HG03103 (cell line): ENCODE results near the gene CGB7.
"Not testable (repeated sequence)": the region's sequence is repeated elsewhere in the genome, so short reads cannot be mapped to it uniquely, and the experiment has no call there.

Source experiments
- ATAC-seq: cut with Tn5 transposase; IDR thresholded peaks from one replicate; pipeline ENCODE4 v1.9.1; 2021; ENCODE audit warnings: low read depth; ENCODE audit not compliant: unreplicated experiment

The CGB7 gene

GRCh38 chr19:49043548-49043947 is 14.0 kb downstream of the CGB7 start, which contains the start of gene CGB5:
Gene CGB5 (plus strand): TSS chr19:49043848. CDS start chr19:49044210, 362 bp downstream.
- ATAC-seq = not testable (repeated sequence)

- ATAC-seq = not testable (repeated sequence)
These were observed 14.9 kb downstream of the CGB7 start for GRCh38 chr19:49042666-49043065.

GRCh38 chr19:49042177-49042576 is 15.4 kb downstream of the CGB7 start:
- no peak for ATAC-seq

- ATAC-seq = not testable (repeated sequence)
These were observed 17.8 kb downstream of the CGB7 start for GRCh38 chr19:49039736-49040135.

- not testable (repeated sequence) for ATAC-seq
These were observed 18.8 kb downstream of the CGB7 start for GRCh38 chr19:49038557-49039276.

- ATAC-seq = not testable (repeated sequence)
These were observed 19.4 kb downstream of the CGB7 start for GRCh38 chr19:49038111-49038510.

- not testable (repeated sequence) for ATAC-seq
These were observed 20.7 kb downstream of the CGB7 start, which contains the start of gene CGB1 for GRCh38 chr19:49036815-49037214. Gene CGB1 (minus strand): TSS chr19:49036895. CDS start chr19:49036711, 184 bp downstream.

GRCh38 chr19:49031642-49032301 is 25.8 kb downstream of the CGB7 start, which contains the start of gene CGB2:
Gene CGB2 (plus strand): TSS chr19:49031890. CDS start chr19:49032096, 206 bp downstream.
- not testable (repeated sequence) for ATAC-seq

GRCh38 chr19:49030323-49030722 is 27.2 kb downstream of the CGB7 start:
- ATAC-seq = not testable (repeated sequence)

- not testable (repeated sequence) for ATAC-seq
These were observed 27.8 kb downstream of the CGB7 start for GRCh38 chr19:49029749-49030148.

- ATAC-seq = not testable (repeated sequence)
These were observed 28.9 kb downstream of the CGB7 start for GRCh38 chr19:49028686-49029085.

GRCh38 chr19:49025599-49025998 is 31.9 kb downstream of the CGB7 start:
- not testable (repeated sequence) for ATAC-seq

GRCh38 chr19:49025088-49025487 is 32.5 kb downstream of the CGB7 start:
- ATAC-seq = not testable (repeated sequence)

- not testable (repeated sequence) for ATAC-seq
These were observed 33.3 kb downstream of the CGB7 start, which contains the start of gene CGB3 for GRCh38 chr19:49024233-49024632. Gene CGB3 (minus strand): TSS chr19:49024333. CDS start chr19:49023971, 362 bp downstream.

- no peak for ATAC-seq
These were observed 35.4 kb downstream of the CGB7 start for GRCh38 chr19:49022116-49022515.

- no peak for ATAC-seq
These were observed 36.3 kb downstream of the CGB7 start for GRCh38 chr19:49020931-49021895.

- no peak for ATAC-seq
These were observed 37.2 kb downstream of the CGB7 start for GRCh38 chr19:49020342-49020741.

- ATAC-seq = no peak
These were observed 38.2 kb downstream of the CGB7 start for GRCh38 chr19:49019242-49019932.

- ATAC-seq = not testable (repeated sequence)
These were observed 38.9 kb downstream of the CGB7 start for GRCh38 chr19:49018388-49019241.
